Endometrium (tissue), 2 donors: ENCODE data around the gene C1QTNF6.
"Not testable (repeated sequence)": the region's sequence is repeated elsewhere in the genome, so short reads cannot be mapped to it uniquely, and the experiment has no call there.

Experiments
- FAIRE-seq: peaks from 2 replicates; lab custom pipeline; 2012; peaks lifted over from hg19 to GRCh38; lab: Jason Lieb, UNC
- donor health status: control.
- donor health status: control.

C1QTNF6 gene

DNA sequence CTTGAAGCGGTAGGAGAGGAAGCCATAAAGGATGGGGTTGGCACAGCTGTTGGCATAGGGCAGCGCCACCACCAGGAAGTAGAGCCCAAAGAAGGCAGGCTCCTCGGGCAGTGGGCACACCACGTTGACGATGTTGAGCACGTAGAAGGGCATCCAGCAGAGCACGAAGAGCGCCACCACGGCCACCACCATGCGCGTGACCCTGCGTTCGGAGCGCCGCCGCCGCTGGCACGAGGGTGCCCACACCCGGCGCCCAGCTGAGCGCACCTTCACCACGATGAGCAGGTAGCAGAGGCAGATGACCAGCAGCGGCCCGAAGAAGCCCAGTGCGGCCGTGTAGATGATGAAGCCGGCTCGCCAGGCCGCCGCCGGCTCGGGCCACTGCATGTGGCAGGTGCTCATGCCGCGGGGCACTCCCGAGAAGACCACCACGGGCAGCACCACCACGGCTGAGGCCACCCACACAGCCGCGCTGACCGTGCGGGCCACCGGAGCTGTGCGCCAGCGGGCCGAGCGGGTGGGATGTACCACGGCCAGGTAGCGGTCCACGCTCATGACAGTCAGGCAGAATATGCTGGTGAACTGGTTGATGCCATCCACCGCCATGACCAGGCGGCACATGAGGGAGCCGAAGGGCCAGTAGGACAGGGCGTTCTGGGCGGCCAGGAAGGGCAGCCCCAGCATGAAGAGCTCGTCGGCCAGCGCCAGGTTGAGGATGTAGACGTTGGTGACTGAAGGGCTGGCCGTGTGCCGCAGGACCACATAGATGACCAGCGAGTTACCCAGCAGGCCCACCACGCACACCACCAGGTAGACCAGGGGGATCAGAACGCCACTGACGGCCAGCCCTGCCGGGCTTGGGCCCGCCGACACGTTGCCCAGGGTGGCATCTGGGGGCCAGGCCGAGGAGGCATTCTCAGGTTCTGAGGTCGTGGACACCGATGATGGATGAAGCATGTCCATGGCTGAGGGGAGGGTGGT lies 19.1 kb upstream of the C1QTNF6 start:
- no peak for FAIRE-seq

DNA sequence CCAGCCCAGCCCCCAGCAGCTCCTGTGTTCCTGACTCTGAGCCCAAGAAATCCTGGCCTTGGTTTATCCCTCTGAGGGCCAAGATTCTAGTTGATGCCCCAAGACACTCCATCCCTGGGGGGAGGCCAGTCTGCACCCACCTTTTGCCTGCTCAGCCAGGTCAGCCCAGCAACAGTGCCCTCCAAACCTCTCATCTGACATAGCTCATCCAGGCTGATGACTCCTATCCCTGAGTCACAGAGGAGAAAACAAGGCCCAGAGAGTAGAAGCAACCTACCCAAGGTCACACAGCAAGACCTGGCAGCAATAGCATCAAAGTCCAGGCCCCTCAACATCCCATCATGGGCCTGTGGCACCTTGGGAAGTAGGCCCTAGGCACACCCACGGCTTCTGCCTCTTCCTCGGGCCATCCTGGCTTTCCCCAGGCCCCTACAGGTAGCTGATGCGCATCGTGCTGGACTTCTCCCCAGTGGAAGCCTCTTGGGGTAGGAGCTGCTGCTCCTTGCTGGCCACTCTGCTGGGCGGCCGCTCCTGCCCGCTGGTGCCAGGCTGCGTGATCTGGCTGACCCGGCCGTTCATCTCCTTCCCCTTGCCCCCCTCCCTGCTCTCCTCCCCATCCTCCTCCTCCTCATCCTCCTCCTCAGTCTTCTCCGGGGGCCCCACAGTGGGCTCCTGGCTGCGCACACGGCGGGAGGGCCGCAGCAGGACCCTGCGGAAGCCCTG lies 18.2 kb upstream of the C1QTNF6 start:
- FAIRE-seq: no peak

DNA sequence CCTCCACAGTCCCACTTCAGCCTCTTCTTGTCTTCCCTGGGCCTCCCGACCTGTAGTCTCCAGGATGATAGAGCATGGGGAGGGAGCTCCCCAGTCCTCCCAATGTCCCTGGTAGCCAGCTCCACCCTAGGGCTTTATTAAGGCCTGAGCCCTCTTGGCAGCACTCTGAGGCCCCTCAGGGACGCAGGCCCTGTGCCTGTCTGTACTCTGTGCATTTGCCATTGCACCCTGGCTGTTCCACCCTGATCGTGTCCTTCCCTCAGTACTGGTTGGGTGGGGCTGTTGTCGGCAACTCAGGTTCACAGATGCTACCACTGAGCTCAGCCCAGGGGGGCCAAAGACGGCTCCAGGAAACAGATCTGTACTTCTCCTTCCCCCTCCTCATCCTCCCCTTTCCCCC lies 17.0 kb upstream of the C1QTNF6 start:
- no peak for FAIRE-seq

DNA sequence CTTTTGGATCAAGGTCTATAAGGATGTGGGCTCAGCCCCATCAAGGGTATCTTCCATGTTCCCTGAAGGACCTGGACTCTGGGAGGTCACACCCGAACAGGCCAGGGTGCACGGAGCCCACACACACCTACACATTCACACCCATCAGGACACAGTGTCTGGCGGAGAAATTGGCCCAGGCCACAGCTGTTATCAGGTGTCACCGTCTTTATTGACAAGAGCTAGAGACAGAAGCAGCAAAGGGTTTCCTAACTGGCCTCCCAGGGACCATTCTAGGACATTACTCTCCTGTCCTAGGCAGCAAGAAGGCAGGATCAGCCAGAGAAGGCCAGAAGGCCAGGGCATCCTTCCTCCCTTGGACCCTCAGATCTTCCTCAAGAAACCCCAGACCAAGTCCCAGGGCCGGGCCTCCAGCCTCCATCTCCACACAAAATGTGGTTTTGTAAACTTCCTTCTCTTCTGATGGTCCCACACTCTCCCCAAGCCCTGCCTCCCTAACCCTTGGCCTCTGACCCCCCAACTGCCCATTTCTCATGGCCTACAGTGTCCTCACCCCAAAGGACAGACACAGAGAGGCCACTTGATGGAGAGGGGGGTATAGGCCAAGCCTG lies 16.1 kb upstream of the C1QTNF6 start:
- no peak for FAIRE-seq

DNA sequence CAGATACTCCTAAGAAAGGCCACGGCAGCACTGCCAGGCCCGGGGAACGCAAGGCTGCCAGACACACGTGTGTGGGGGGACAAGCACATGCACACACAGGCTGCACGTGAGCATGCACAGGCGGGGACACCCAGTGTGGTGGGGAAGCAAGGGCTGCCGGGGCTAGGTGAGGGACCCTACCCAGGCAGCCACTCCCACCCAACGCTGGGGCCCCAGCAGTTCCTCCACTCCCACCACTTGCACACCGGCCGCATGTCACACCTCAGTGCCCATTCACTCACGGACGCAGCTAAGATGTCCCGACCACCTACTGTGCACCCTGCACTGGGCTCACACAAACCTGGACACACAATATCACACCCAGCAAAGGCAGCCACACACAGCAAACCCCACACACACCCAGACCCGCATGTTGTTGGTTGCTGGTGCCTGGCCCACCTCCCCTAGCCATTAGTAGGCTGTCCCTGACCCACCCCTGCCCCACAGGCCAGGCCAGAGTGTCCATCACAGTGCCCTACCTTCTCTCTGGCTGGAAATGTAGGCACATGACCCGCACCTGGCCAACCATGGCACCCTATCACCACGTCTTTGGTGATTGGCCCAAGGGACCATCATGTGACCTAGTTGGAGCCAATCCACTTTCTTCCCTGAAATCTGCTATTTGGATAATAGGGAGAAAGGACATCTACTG lies 15.5 kb upstream of the C1QTNF6 start:
- FAIRE-seq: no peak

DNA sequence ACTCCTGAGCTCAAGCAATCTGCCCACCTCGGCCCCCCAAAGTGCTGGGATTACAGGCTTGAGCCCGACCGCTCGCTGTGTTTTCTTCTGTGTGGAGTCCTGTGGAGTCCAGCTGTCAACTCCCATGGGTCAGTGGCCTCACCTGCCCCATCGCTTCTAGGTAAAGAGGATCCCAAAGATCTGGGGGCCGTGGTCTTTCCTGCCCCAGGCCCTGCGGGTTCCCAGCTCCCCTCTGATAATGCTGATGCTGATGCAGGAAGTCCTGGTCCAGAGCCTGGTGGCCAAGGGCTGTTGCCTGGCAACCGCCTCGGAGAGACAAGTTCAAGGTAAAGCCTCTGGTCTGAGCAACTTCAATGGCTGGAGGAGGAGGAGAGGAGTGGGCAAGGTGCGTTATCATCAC lies 14.7 kb upstream of the C1QTNF6 start:
- no peak for FAIRE-seq

DNA sequence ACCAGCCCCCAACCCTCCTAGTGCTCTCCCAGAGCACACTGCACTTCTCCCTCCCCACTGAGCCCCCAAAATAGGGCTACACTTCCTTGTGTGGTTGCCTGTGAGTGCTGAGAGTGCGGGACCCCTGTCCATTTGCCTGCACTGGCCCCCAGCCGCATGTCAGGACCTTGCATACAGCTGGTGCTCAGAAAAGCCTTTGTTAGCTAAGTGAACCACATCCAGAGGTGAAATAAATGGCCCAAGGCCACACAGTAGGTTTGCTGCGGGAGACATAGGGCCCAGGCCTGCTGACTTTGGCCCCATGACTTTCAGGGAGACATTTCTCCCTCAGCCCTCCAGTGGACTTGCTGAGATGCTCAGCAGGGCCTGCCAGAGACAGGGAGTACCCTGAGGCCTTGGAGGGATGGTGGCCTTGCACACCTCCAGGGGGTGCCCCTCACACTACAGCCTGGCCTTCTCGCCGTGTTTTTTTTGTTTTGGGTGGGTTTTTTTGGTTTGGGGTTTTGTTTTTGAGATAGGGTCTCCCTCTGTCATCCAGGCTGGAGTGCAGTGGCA lies 14.0 kb upstream of the C1QTNF6 start:
- FAIRE-seq: no peak

DNA sequence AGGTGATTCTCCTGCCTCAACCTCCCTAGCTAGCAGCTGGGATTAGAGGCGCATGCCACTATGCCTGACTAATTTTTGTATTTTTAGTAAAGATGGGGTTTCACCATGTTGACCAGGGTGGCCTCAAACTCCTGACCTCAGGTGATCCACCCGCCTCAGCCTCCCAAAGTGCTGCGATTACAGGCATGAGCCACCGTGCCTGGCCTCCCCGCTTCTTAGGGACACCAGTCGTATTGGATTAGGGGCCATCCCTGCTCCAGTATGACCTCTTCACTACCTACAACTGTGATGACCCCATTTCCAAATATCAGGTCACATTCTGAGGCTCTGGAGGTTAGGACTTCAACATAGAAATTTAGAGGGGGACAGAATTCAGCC lies 13.4 kb upstream of the C1QTNF6 start:
- FAIRE-seq: not testable (repeated sequence)

DNA sequence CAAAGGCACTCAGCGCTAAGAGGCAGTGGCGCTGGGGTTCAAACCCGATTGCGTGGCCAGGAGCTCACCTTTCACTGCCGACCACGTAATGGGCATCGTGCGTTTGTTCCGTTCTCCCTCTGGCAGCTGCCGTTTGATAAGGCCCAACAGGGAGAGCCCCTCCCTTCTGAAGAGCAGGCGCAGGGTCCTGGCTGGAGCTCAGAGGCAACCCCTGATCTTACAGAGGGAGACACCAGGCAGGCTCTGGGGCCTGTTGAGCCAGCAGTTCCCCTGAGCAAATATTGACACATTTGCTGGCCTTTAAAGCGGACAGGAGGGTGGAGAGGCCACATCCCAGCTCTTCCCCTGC lies 11.7 kb upstream of the C1QTNF6 start:
- no peak for FAIRE-seq

DNA sequence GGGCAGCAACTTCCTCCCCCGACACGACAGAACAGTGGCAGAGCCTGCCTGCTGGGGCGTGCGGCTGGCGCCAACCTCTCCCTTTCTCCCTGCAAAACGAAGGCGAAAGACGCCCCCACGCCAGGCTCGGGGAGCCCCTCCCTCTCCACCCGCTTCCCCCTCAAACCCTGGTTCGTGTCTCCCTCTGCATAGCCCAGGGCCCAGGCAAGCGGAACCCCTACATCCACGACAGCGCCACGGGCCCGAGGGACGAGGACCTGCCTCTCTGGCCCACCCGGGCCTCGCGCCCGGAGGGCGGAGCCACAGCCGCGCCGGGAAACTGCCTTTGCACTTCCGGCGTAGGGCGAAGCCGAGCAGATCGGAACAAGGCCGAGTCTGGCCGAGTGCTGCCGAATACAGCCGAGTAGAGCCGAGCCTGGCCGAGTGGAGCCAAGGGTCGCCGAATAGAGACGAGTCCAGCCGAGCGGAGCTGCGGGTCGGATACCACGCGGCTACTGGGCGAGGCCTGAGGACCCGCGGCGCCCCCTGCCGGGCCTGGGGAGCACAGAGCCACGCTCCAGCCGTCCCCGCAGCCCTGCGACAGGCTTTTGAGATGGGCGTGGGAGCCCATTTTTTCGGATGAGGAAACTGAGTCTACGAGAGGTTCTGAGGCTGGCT lies 11.2 kb upstream of the C1QTNF6 start:
- FAIRE-seq: peak; percentile 97

DNA sequence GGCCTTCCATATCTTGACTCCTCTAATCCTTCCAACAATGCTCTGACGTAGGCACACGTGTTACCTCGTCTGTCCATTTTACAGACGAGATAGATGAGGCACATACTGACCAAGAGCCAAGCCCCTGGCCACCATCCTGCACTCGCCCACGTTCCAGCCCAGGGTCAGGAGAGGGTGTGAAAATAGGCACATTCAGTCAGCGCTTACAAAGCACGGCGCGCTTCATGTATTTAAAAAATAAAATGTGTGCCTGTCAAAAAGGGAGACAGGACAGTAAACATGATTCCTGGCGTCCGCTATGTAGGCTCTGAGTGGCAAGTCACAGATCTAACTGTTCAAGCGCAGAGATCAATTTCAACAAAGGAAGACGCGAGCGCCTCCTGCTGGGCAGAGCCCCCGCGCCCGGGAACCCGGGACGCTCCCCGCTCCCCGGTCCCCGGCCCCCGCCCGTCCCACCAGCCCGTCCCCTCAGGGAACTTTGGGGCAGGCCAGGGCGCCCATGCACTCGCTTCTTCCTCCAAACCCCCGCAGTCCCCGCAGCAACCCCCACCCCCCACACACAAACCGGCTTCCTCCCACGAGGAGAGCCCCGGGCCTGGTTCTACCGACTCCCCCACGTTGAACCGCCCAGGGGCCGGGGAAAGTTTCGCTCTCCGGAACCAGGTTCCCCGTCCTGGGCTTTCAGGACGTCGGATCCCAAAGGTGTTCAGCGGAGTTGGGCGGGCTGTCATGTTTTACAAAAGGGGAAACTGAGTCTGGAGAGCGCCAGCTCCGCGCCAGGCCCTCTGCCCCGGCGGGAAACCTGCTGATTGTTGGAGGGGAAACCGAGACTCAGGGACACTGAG lies 10.4 kb upstream of the C1QTNF6 start:
- FAIRE-seq: no peak

DNA sequence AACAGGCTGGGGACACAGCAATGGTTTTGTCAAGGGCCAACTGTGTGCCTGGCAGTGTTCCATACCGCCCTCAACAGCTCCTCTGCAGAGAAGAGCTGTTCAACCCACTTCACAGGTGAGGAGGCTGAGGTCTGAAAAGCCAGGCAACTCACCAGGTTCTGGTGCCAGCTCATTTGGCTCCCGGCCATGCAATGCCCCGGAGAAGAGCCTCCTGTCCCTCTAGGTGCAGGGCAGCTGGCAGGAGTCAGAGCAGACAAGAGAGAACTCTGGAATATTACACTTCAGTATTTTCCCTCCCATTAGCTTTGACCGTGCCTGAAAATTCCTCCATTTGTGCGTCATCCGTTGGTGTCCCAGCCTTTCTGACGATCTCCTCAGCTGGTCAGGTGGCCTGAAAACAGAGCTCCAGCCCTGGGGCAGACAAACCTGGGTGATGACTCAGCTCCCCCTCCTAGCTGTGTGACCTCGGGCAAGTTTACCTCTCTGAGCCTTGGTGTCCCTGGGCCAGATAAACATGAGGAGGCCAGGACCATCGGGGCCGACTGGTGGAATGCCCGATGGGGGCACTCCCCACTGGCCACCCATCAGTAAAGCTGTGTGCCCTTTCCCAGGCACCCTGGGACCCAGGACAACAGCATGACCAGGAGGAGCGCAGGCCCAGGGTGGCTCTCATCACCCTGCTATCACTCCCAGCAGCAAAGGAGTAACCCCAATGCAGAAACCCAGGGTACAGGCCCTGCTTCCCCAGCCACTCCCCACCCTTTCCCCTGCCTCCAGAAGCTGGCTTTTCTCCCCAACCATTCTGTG lies 9.6 kb upstream of the C1QTNF6 start:
- FAIRE-seq: no peak

DNA sequence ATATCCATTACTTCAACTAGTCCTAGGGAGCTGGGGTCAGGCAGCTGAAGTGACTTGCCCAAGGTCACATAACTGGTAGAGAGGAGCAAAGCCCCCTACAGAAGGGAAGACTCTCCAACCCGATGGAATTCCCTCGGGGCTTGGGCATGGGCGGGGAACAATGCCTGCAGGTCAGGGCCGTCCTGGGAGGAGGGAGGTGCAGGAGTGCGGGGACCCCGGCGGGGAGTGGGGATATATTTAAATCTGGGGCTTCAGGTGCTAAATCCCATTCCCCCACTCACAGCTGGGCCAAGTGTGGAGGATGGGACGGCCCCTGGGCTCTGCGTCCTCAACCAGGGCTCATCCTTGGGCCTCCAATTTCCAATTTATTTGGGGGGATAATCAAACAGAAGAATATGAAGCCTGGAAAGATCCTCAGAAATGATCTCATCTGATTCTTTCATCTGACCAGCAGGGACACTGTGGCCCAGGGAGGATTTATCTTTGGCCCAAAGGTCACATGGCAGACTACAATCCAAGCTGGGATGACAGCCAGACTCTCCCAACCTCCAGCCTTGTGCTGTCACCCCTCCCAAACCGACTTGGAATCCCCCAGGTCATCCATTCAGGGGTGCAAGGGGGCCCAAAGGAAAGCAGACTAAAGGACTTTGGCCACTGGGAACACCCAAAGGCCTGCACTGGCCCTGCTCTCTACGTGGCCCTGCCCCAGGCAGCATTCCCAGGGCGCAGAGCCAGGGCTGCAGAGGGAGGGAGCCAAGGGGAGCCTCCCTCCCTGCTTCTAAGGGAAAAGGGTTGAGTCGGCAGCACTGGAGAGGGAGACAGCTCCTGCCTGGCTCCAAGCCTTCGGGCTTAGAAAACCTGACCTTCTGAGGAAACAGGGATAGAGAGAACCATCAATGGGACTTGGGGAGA lies 8.7 kb upstream of the C1QTNF6 start:
- peak; percentile 86 for FAIRE-seq

DNA sequence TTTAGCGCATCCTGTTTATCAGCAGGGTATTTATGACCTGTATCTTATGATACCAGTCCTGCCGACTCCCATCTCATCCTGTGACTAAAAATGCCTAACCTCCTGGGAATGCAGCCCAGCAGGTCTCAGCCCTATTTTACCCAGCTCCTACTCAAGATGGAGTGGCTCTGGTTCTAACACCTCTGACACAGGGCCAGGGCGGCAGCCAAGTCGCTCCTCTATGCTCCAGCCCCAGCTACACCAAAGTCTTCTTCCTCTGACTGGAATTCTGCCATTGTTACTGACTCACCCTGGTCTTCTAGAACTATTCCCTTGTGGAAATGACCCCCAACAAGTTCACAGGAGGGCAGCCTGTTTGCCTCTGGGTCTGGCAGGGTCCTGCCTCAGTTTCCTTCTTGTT lies 7.9 kb upstream of the C1QTNF6 start:
- no peak for FAIRE-seq

DNA sequence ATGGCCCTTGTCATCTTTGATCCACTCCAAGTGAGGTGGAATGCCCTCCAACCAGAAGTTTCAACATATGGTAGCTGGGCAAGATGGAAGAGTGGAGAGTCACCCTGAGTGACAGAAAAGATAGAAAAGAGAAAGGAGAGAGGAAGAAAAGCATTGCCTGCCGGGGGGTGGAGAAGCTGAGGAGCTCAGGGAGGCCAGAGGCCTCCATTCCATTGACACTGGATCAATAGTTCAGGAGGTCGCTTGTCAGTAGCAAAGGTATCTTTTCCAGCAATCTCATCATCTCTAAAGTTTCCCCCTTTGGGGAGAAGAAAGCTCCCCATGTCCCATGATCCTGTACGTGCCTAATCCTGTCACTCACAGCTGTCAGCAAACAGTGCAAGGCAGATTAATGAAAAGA lies 6.7 kb upstream of the C1QTNF6 start:
- FAIRE-seq: no peak

DNA sequence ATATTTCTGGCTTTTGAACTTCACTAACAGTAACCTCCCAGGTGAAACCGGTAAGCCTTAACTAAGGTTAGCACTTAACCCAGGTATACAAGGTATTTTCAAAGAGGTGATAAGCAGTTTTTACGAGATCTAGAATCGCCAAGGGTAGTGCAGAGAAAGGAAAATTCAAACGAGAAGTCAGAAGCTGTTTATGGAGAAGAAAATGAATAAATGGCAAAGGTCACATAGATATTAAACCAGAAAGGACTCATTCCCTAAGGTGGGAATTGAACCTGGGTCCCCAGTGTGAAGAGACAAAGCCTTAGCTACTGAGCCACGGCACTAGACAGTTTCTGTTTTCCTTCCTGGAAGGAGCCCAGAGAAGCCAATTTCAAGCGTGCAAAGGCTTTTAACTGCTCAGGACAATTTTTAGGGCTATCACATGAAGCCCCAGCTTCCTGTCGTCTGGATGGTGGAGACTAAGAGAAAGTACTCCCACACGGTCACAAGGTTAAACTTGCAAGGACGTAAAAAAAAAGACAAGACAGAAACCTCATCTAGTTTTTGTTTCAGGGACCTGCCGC lies 5.7 kb upstream of the C1QTNF6 start:
- peak; percentile 31 for FAIRE-seq

DNA sequence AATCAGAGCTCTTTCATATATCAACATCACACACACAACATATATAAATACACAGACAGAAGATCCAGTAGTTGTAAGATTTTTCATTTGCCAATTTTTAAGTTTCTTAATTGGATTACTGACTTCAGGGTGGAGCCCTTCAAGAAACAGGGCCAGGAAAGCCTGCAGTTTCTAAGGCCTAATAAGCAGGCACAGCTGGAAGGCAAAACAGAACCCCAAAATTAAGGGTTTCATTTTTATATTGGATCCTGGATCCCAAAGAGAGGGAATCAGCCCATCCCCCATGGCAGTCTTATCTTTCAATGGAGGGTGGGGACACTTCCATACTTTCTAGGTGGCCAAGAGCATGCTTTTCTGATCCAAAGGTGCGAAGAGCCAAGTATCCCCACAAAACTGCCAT lies 4.7 kb upstream of the C1QTNF6 start:
- no peak for FAIRE-seq

DNA sequence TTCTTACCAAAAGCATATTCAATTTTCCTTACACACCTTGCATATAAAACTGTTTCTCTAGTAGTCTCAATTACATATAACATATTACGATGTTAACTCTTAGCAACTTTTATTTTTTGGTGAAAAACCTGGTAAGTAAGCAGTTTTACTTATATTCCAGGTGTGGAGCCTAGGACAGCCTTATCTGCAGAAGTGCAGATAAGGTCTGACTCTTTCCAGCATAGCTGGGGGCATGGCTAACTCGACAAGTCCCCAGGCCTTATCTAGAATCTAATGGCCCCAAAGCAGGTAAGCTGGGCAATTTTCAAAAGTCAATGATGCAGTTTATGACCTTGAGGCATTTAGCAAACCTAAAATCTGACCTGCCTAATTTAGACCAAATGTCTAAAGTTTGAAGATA lies 4.2 kb upstream of the C1QTNF6 start:
- no peak for FAIRE-seq
